Body of pancreas (tissue), 4 donors: ENCODE data around the gene SOX11.

Source experiments
- CTCF ChIP-seq, 7 experiments: fragments of 450-650 bp in 4 of 7; fragments of 200-600 bp in 3 of 7; sonication (generic) in 3 of 7; IDR thresholded peaks; one replicate each; pipeline ENCODE4 v1.5.1; 2016 to 2019; ENCODE audit warnings: antibody characterized with exemption in 7 of 7
- POLR2A ChIP-seq, 3 donors: fragments of 450-650 bp; IDR thresholded peaks; one replicate each; pipeline ENCODE4 v1.6.1; 2016; ENCODE audit warnings: antibody characterized with exemption in 3 of 3, mild to moderate bottlenecking in 2 of 3

- TF ChIP-seq CTCF (IDR thresholded peaks at IDR 0.05) (no peak), POLR2A (IDR thresholded peaks at IDR 0.05) (no peak)
Observed at GRCh38 chr2:5693287-5694201, 1.4 kb downstream of the SOX11 start.
